T-helper 1 cell treated with Interleukin-12 subunit alpha and Interleukin-12 subunit beta and Interleukin-4 antibody, amounts not matched to agents 30 μg/mL and 1 μg/mL, for 36 hours (primary cell): ENCODE data around the gene HLA-DQB1.

Experiments used
- H3K27ac Mint-ChIP-seq: one replicate; pipeline ENCODE4 v1.8.0; 2021; ENCODE audit warnings: mild to moderate bottlenecking, mixed read lengths
- H3K27me3 Mint-ChIP-seq: one replicate; pipeline ENCODE4 v1.8.0; 2021; ENCODE audit warnings: low read depth, mixed read lengths
- H3K36me3 Mint-ChIP-seq: one replicate; pipeline ENCODE4 v1.8.0; 2021; ENCODE audit warnings: low read depth, mixed read lengths
- H3K4me1 Mint-ChIP-seq: one replicate; pipeline ENCODE4 v1.8.0; 2021; ENCODE audit warnings: low read depth, mixed read lengths
- H3K4me3 Mint-ChIP-seq: one replicate; pipeline ENCODE4 v1.8.0; 2021; ENCODE audit warnings: mild to moderate bottlenecking, moderate library complexity, mixed read lengths
- H3K9me3 Mint-ChIP-seq: one replicate; pipeline ENCODE4 v1.8.0; 2021; ENCODE audit warnings: mixed read lengths

Gene HLA-DQB1

GRCh38 chr6:32625137-32625536, 41.3 kb downstream of the HLA-DQB1 start:
- H3K4me1 Mint-ChIP-seq = peaks cover 45% of the 10 kb centered on the region
- H3K36me3 Mint-ChIP-seq = peaks cover 3% of the 10 kb centered on the region
- no peak overlapping the region for H3K4me3 Mint-ChIP-seq
- H3K9me3 Mint-ChIP-seq = peaks cover 3% of the 10 kb centered on the region
- H3K27me3 Mint-ChIP-seq = no peaks in the 10 kb centered on the region
- H3K27ac Mint-ChIP-seq = peak overlapping the region; percentile 45

- peak overlapping the region; percentile 96 for H3K27ac Mint-ChIP-seq
- no peaks in the 10 kb centered on the region for H3K9me3 Mint-ChIP-seq
- H3K4me3 Mint-ChIP-seq = no peak overlapping the region
- H3K36me3 Mint-ChIP-seq = peaks cover 3% of the 10 kb centered on the region
- H3K27me3 Mint-ChIP-seq = no peaks in the 10 kb centered on the region
- H3K4me1 Mint-ChIP-seq = peaks cover 45% of the 10 kb centered on the region
Observed at GRCh38 chr6:32624565-32624964, 41.9 kb downstream of the HLA-DQB1 start.

GRCh38 chr6:32623693-32624092, 42.8 kb downstream of the HLA-DQB1 start:
- no peaks in the 10 kb centered on the region for H3K27me3 Mint-ChIP-seq
- peaks cover 3% of the 10 kb centered on the region for H3K36me3 Mint-ChIP-seq
- peak overlapping the region; percentile 43 for H3K4me3 Mint-ChIP-seq
- H3K9me3 Mint-ChIP-seq = peaks cover 6% of the 10 kb centered on the region
- H3K4me1 Mint-ChIP-seq = peaks cover 45% of the 10 kb centered on the region
- peak overlapping the region; percentile 96 for H3K27ac Mint-ChIP-seq

- peak overlapping the region; percentile 96 for H3K27ac Mint-ChIP-seq
- peaks cover 14% of the 10 kb centered on the region for H3K9me3 Mint-ChIP-seq
- H3K36me3 Mint-ChIP-seq = peaks cover 6% of the 10 kb centered on the region
- no peaks in the 10 kb centered on the region for H3K27me3 Mint-ChIP-seq
- peak overlapping the region; percentile 49 for H3K4me3 Mint-ChIP-seq
- H3K4me1 Mint-ChIP-seq = peaks cover 41% of the 10 kb centered on the region
Observed at GRCh38 chr6:32622545-32623401, 43.7 kb downstream of the HLA-DQB1 start.

GRCh38 chr6:32621372-32621771, 45.1 kb downstream of the HLA-DQB1 start:
- peaks cover 8% of the 10 kb centered on the region for H3K36me3 Mint-ChIP-seq
- H3K4me1 Mint-ChIP-seq = peaks cover 39% of the 10 kb centered on the region
- H3K9me3 Mint-ChIP-seq = peaks cover 21% of the 10 kb centered on the region
- H3K27me3 Mint-ChIP-seq = peaks cover 3% of the 10 kb centered on the region
- H3K4me3 Mint-ChIP-seq = no peak overlapping the region
- no peak overlapping the region for H3K27ac Mint-ChIP-seq

GRCh38 chr6:32617751-32618150, 48.7 kb downstream of the HLA-DQB1 start:
- no peak overlapping the region for H3K27ac Mint-ChIP-seq
- peaks cover 18% of the 10 kb centered on the region for H3K4me1 Mint-ChIP-seq

GRCh38 chr6:32615885-32616532, 50.4 kb downstream of the HLA-DQB1 start:
- Mint-ChIP-seq H3K36me3 (peaks cover 9% of the 10 kb centered on the region), H3K4me3 (no peak overlapping the region), H3K27ac (peak overlapping the region; percentile 3), H3K27me3 (peaks cover 3% of the 10 kb centered on the region), H3K9me3 (peaks cover 22% of the 10 kb centered on the region), H3K4me1 (peaks cover 3% of the 10 kb centered on the region)

More at GRCh38 chr6:32617751-32618150, 48.7 kb downstream of the HLA-DQB1 start:
- Mint-ChIP-seq H3K36me3 (peaks cover 6% of the 10 kb centered on the region), H3K9me3 (peaks cover 22% of the 10 kb centered on the region), H3K4me3 (no peak overlapping the region), H3K27me3 (peaks cover 3% of the 10 kb centered on the region)

- Mint-ChIP-seq H3K27ac (no peak overlapping the region), H3K4me3 (no peak overlapping the region), H3K36me3 (peaks cover 9% of the 10 kb centered on the region), H3K27me3 (peaks cover 3% of the 10 kb centered on the region), H3K4me1 (peaks cover 2% of the 10 kb centered on the region), H3K9me3 (peaks cover 22% of the 10 kb centered on the region)
Observed at GRCh38 chr6:32614366-32615081, 51.9 kb downstream of the HLA-DQB1 start.

GRCh38 chr6:32613475-32613874, 53.0 kb downstream of the HLA-DQB1 start:
- H3K4me3 Mint-ChIP-seq = no peak overlapping the region
- peaks cover 3% of the 10 kb centered on the region for H3K27me3 Mint-ChIP-seq
- no peak overlapping the region for H3K27ac Mint-ChIP-seq
- peaks cover 2% of the 10 kb centered on the region for H3K4me1 Mint-ChIP-seq
- H3K9me3 Mint-ChIP-seq = peaks cover 14% of the 10 kb centered on the region
- H3K36me3 Mint-ChIP-seq = peaks cover 9% of the 10 kb centered on the region

GRCh38 chr6:32610682-32611296, 55.7 kb downstream of the HLA-DQB1 start:
- peaks cover 7% of the 10 kb centered on the region for H3K4me1 Mint-ChIP-seq
- no peaks in the 10 kb centered on the region for H3K27me3 Mint-ChIP-seq
- H3K9me3 Mint-ChIP-seq = no peaks in the 10 kb centered on the region
- H3K36me3 Mint-ChIP-seq = peaks cover 3% of the 10 kb centered on the region
- no peak overlapping the region for H3K27ac Mint-ChIP-seq
- H3K4me3 Mint-ChIP-seq = no peak overlapping the region

GRCh38 chr6:32609731-32610640, 56.5 kb downstream of the HLA-DQB1 start:
- H3K4me3 Mint-ChIP-seq = no peak overlapping the region
- no peak overlapping the region for H3K27ac Mint-ChIP-seq
- peaks cover 3% of the 10 kb centered on the region for H3K36me3 Mint-ChIP-seq
- peaks cover 9% of the 10 kb centered on the region for H3K4me1 Mint-ChIP-seq
- no peaks in the 10 kb centered on the region for H3K27me3 Mint-ChIP-seq
- H3K9me3 Mint-ChIP-seq = no peaks in the 10 kb centered on the region
